Mesothelial cell of epicardium (in vitro differentiated cells): Measurements from ENCODE around the gene ABHD16A. TPM values are rescaled to one million over a fixed set of nuclear protein-coding genes. Genes with fewer than 3 reads are reported as not detected.

Experiments
- DNase-seq, 2 experiments: peaks; one replicate each; pipeline ENCODE4 v3.0.0; 2021; ENCODE audit warnings: low spot score in 2 of 2; ENCODE audit not compliant: unreplicated experiment in 2 of 2
- H3K27ac Mint-ChIP-seq: 2 replicates; pipeline ENCODE4 v1.8.0; 2021; ENCODE audit warnings: mixed read lengths
- H3K27me3 Mint-ChIP-seq: 2 replicates; pipeline ENCODE4 v1.8.0; 2021; ENCODE audit warnings: low read depth, mixed read lengths
- H3K36me3 Mint-ChIP-seq: 2 replicates; pipeline ENCODE4 v1.8.0; 2021; ENCODE audit warnings: mixed read lengths
- H3K4me1 Mint-ChIP-seq: 2 replicates; pipeline ENCODE4 v1.8.0; 2021; ENCODE audit warnings: mixed read lengths
- H3K4me3 Mint-ChIP-seq: 2 replicates; pipeline ENCODE4 v1.8.0; 2021; ENCODE audit warnings: mild to moderate bottlenecking, moderate library complexity, mixed read lengths
- H3K9me3 Mint-ChIP-seq: 2 replicates; pipeline ENCODE4 v1.8.0; 2021; ENCODE audit warnings: mixed read lengths
- total RNA-seq: library from RNA; stranded (reverse); gene quantifications from 3 replicates; pipeline ENCODE4 v1.2.1, GENCODE V29; 2021
- TF ChIP-seq, protein P1 (sequence below): fragments of 200-600 bp; sonication (generic); IDR thresholded peaks from one replicate; pipeline ENCODE4 v1.5.0; 2021; ENCODE audit warnings: antibody characterized with exemption; ENCODE audit not compliant: unreplicated experiment

Gene ABHD16A
- total RNA-seq, 1 donor from 2014 or later, result 54.1 TPM

DNA sequence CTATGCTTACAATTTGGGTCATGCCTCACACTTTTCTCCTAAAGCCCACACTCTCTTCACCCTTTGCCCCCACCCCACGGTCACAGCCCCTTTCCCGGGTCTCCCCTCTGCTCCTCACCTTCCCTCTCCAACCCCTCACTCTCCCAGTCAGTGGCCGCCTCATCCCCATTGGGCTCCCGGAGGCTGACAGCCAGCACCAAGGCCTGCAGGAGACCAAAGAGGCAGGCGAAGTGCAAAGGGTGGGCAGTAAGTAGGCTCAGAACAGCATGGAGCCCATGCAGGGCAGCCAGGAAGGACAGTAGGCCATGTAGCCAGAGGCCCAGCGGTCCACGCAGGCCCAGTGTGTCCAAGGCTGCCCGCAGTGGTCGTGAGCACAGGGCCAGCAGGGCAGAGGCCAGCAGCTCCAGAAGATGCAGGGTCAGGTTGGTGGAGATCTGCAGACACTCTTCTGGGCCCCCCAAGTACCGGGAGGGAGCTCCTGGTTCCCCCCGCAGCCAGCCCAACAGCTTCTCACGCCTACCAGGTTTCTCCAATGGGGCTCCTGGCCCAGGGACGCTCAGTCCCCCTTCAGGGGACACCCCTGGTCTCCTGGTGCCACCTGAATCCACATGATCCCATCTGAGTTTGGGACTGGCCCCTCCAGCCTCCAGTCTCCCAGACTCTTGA, 44.0 kb downstream of the ABHD16A start:
- Mint-ChIP-seq H3K4me1 (peaks cover 48% of the 10 kb centered on the region), H3K9me3 (no peaks in the 10 kb centered on the region)

DNA sequence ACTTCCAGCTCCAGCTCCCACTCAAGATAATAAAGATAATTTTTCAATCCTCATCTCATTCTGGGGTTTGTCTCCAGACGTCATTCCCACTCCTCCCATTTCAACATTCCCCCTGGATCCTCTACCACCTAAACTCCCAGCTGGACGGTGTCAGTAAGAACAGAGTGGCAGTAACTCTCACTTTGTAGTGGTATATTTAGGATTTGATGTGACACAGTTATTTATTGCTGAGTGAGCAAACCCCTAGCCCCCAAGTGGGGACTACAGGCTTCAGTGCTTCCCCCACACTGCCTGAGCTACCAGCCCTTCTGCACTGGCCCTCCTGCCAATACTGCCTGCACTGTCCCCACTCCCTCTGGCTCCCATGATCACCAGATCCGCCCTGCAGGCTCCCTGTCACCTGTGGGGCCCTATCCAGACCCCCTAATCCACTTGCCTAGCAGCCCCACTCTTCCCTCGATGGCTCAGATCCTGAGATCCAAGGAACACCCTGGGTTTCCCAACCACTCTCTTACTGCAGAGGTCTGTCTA, 44.9 kb downstream of the ABHD16A start:
- TF ChIP-seq, protein P1, sequence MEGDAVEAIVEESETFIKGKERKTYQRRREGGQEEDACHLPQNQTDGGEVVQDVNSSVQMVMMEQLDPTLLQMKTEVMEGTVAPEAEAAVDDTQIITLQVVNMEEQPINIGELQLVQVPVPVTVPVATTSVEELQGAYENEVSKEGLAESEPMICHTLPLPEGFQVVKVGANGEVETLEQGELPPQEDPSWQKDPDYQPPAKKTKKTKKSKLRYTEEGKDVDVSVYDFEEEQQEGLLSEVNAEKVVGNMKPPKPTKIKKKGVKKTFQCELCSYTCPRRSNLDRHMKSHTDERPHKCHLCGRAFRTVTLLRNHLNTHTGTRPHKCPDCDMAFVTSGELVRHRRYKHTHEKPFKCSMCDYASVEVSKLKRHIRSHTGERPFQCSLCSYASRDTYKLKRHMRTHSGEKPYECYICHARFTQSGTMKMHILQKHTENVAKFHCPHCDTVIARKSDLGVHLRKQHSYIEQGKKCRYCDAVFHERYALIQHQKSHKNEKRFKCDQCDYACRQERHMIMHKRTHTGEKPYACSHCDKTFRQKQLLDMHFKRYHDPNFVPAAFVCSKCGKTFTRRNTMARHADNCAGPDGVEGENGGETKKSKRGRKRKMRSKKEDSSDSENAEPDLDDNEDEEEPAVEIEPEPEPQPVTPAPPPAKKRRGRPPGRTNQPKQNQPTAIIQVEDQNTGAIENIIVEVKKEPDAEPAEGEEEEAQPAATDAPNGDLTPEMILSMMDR, result no peak
- DNase-seq, result no peak
- peak overlapping the region; percentile 86 for H3K4me3 Mint-ChIP-seq
- peak overlapping the region; percentile 26 for H3K27ac Mint-ChIP-seq
- peaks cover 40% of the 10 kb centered on the region for H3K4me1 Mint-ChIP-seq
- no peaks in the 10 kb centered on the region for H3K27me3 Mint-ChIP-seq
- no peaks in the 10 kb centered on the region for H3K9me3 Mint-ChIP-seq
- H3K36me3 Mint-ChIP-seq, result peaks cover 7% of the 10 kb centered on the region

More for the DNA sequence above, 44.0 kb downstream of the ABHD16A start:
- no peaks in the 10 kb centered on the region for H3K27me3 Mint-ChIP-seq
- TF ChIP-seq, protein P1, result no peak
- H3K27ac Mint-ChIP-seq, result peak overlapping the region; percentile 91
- peaks cover 9% of the 10 kb centered on the region for H3K36me3 Mint-ChIP-seq
- peak overlapping the region; percentile 86 for H3K4me3 Mint-ChIP-seq
- DNase-seq, result no peak

DNA sequence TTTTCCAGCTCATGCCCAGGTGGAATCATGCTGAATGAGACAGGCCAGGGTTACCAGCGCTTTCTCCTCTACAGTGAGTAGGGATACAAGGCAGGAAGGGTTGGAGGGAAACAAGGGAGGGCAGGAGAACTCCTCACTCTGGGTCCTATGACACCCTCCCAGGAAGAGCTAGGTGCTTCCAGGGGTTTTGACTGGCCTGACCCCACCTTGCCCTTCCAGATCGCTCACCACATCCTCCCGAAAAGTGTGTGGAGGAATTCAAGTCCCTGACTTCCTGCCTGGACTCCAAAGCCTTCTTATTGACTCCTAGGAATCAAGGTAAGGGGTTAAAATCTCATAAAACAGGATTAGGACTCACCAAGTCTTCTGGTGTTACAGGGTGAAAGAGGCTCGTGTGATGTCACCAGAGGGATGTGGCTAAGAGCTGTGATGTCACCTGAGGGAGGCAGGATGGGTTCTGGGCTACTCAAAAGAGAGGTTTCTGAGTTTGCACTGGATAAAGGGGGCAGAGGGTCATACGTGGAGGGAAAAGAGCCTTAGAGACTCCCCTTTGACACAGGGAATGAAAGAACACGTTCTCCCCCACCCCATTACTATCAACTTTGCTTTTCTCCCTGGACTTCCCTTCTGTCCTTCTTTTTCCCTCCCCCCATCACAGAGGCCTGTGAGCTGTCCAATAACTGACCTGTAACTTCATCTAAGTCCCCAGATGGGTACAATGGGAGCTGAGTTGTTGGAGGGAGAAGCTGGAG, 45.5 kb downstream of the ABHD16A start:
- TF ChIP-seq, protein P1, result no peak
- Mint-ChIP-seq H3K4me1 (peaks cover 39% of the 10 kb centered on the region), H3K4me3 (peak overlapping the region; percentile 13), H3K9me3 (no peaks in the 10 kb centered on the region), H3K27me3 (no peaks in the 10 kb centered on the region), H3K27ac (no peak overlapping the region), H3K36me3 (peaks cover 7% of the 10 kb centered on the region)
- no peak for DNase-seq

DNA sequence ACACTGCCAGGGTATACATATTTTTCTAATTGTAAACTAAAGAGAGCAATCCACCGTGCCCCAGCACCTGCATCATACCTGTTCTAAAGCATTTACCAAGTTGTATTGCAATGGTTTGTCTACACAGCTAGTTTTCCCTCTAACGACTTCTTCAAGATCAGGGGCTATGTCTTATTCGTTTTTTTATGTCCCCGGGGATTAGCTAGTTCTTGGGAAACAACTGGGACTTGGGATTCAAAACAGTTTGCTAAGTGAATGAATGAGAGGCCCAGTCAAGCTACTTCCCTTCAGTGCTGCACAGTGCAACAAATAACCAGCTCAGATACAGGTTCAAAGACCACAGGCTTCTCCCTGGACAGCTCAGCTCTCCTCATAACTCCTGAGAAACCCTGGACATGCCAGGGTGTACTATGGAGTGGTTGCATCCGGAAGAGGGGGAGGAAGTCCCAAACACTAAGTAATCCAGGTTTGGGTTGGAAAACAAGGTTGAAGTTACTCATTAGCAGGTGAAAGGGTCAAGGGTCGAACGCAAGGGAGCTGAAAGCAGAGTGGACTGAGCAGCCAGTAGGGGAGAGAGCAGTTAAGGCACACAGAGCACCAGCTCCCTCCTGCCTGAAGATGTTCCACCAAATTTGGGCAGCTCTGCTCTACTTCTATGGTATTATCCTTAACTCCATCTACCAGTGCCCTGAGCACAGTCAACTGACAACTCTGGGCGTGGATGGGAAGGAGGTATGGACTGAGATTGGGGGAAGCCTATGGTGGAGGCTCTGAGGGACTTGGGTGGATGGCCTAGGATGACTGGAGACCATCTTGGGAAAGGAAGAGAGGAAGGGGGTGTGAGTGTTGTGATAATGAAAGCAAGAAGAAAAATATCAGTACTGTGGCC, 47.5 kb downstream of the ABHD16A start, which contains the start of gene APOM:
Gene APOM (plus strand): TSS at position 546 of the 889 bp plus-strand sequence. CDS start 73 bp downstream, at position 619.
- peaks cover 40% of the 10 kb centered on the region for H3K4me1 Mint-ChIP-seq
- H3K27ac Mint-ChIP-seq, result peak within 1 kb of the TSS; percentile 49
- no peak within 1 kb of the TSS for H3K4me3 Mint-ChIP-seq
- no peaks in the 10 kb centered on the region for H3K27me3 Mint-ChIP-seq
- H3K36me3 Mint-ChIP-seq, result peaks cover 12% of the 10 kb centered on the region
- no peaks in the 10 kb centered on the region for H3K9me3 Mint-ChIP-seq
- TF ChIP-seq, protein P1, result no peak
- no peak for DNase-seq

DNA sequence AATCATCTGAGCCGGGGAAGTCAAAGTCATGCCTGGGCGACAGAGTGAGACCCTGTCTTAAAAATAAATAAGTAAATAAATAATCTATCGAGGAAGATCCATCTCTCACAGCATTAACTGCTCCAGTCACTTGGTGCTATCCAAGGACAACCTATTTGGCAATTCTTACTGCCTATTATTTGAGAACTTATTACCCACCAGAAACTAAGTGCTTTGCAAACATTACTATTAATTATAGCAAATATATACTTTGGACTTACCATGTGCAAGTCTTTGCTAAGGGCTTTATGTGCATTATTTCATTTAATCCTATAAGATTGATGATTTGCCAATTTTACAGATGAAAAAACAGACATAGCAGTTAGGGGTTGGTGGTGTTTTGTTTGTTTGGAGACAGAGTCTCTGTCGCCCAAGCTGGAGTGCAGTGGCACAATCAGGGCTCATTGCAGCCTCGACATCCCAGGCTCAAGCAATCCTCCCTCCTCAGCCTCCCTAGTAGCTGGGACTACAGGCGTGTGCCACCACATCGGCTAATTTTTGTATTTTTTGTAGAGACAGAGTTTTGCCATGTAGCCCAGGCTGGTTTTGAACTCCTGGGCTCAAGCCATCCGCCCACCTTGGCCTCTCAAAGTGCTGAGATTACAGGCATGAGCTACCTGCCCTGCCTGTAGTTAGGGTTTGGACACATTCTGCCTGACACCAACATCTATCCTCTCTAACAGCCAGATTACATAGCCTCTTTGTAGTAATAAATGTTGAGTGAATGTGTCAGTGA, 48.4 kb downstream of the ABHD16A start:
- peaks cover 40% of the 10 kb centered on the region for H3K4me1 Mint-ChIP-seq
- DNase-seq, result no peak
- H3K27me3 Mint-ChIP-seq, result no peaks in the 10 kb centered on the region
- H3K27ac Mint-ChIP-seq, result no peak overlapping the region
- H3K4me3 Mint-ChIP-seq, result no peak overlapping the region
- TF ChIP-seq, protein P1, result no peak
- no peaks in the 10 kb centered on the region for H3K9me3 Mint-ChIP-seq
- peaks cover 13% of the 10 kb centered on the region for H3K36me3 Mint-ChIP-seq
